C4-2B (cell line): ENCODE results near the gene TMCO4.

ENCODE experiments used
- CTCF ChIP-seq: fragments of 450-650 bp; conservative IDR thresholded peaks from 2 replicates; pipeline ENCODE4 v1.5.1; 2017; ENCODE audit warnings: mild to moderate bottlenecking
- ZFX ChIP-seq: fragments of 450-650 bp; IDR thresholded peaks from 2 replicates; pipeline ENCODE4 v1.6.1; 2017

GRCh38 chr1:19812875-19813642, 13.3 kb upstream of the TMCO4 start:
- TF ChIP-seq CTCF = no peak
- TF ChIP-seq ZFX = no peak
